Measurements from ENCODE around the gene CAPN6.

Gene CAPN6, protein sequence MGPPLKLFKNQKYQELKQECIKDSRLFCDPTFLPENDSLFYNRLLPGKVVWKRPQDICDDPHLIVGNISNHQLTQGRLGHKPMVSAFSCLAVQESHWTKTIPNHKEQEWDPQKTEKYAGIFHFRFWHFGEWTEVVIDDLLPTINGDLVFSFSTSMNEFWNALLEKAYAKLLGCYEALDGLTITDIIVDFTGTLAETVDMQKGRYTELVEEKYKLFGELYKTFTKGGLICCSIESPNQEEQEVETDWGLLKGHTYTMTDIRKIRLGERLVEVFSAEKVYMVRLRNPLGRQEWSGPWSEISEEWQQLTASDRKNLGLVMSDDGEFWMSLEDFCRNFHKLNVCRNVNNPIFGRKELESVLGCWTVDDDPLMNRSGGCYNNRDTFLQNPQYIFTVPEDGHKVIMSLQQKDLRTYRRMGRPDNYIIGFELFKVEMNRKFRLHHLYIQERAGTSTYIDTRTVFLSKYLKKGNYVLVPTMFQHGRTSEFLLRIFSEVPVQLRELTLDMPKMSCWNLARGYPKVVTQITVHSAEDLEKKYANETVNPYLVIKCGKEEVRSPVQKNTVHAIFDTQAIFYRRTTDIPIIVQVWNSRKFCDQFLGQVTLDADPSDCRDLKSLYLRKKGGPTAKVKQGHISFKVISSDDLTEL

GRCh38 chrX:111270339-111270738 lies at the start of gene CAPN6:
TSS of gene CAPN6 (minus strand) at chrX:111270483. CDS start at chrX:111263936, 6,547 bp downstream.
- no peak within 1 kb of the TSS for H3K4me2 ChIP-seq (ENCODE audit: low read depth, low read length, poor library complexity, severe bottlenecking)
- H3K27me3 ChIP-seq (ENCODE audit: insufficient read depth, low read length, poor library complexity, severe bottlenecking), result no peaks in the 10 kb centered on the region
- no peak within 1 kb of the TSS for H2AFZ ChIP-seq (ENCODE audit: low read length)
- H4K20me1 ChIP-seq (ENCODE audit: insufficient read depth, low read length, poor library complexity, severe bottlenecking), result no peaks in the 10 kb centered on the region
- no peaks in the 10 kb centered on the region for H3K79me2 ChIP-seq (ENCODE audit: insufficient read depth, low read length)
- no peaks in the 10 kb centered on the region for H3K36me3 ChIP-seq (ENCODE audit: insufficient read depth, low read length)
- H3K4me3 ChIP-seq (ENCODE audit: low read length, poor library complexity, severe bottlenecking), result no peak within 1 kb of the TSS
- H3K9me3 ChIP-seq (ENCODE audit: insufficient read depth, low read depth, low read length), result no peaks in the 10 kb centered on the region
- no peaks in the 10 kb centered on the region for H3K4me1 ChIP-seq (ENCODE audit: insufficient read depth, low read length, poor library complexity, severe bottlenecking)
- TF ChIP-seq EZH2phosphoT487 (IDR thresholded peaks at IDR 0.05; ENCODE audit: borderline replicate concordance), result no peak
- TF ChIP-seq, protein P1, sequence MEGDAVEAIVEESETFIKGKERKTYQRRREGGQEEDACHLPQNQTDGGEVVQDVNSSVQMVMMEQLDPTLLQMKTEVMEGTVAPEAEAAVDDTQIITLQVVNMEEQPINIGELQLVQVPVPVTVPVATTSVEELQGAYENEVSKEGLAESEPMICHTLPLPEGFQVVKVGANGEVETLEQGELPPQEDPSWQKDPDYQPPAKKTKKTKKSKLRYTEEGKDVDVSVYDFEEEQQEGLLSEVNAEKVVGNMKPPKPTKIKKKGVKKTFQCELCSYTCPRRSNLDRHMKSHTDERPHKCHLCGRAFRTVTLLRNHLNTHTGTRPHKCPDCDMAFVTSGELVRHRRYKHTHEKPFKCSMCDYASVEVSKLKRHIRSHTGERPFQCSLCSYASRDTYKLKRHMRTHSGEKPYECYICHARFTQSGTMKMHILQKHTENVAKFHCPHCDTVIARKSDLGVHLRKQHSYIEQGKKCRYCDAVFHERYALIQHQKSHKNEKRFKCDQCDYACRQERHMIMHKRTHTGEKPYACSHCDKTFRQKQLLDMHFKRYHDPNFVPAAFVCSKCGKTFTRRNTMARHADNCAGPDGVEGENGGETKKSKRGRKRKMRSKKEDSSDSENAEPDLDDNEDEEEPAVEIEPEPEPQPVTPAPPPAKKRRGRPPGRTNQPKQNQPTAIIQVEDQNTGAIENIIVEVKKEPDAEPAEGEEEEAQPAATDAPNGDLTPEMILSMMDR (conservative IDR thresholded peaks at IDR 0.05; ENCODE audit: low read length), result no peak
- H3K9me2 ChIP-seq (replicated peaks; ENCODE audit: low read depth, low read length), result no peaks in the 10 kb centered on the region
- H3K9ac ChIP-seq (ENCODE audit: low read depth, low read length, poor library complexity, severe bottlenecking), result no peak within 1 kb of the TSS
- H3F3A ChIP-seq (ENCODE audit: low read depth), result no peaks in the 10 kb centered on the region

GRCh38 chrX:111319451-111319850 lies 49.2 kb upstream of the CAPN6 start:
- H3K36me3 ChIP-seq (ENCODE audit: insufficient read depth, low read length), result no peaks in the 10 kb centered on the region
- H4K20me1 ChIP-seq (ENCODE audit: insufficient read depth, low read length, poor library complexity, severe bottlenecking), result no peaks in the 10 kb centered on the region
- no peaks in the 10 kb centered on the region for H3K9me3 ChIP-seq (ENCODE audit: insufficient read depth, low read depth, low read length)
- H3K9me2 ChIP-seq (replicated peaks; ENCODE audit: low read depth, low read length), result no peaks in the 10 kb centered on the region
- H3K79me2 ChIP-seq (ENCODE audit: insufficient read depth, low read length), result no peaks in the 10 kb centered on the region
- TF ChIP-seq, protein P1 (conservative IDR thresholded peaks at IDR 0.05; ENCODE audit: low read length), result no peak
- TF ChIP-seq EZH2phosphoT487 (IDR thresholded peaks at IDR 0.05; ENCODE audit: borderline replicate concordance), result no peak
- H3K27me3 ChIP-seq (ENCODE audit: insufficient read depth, low read length, poor library complexity, severe bottlenecking), result no peaks in the 10 kb centered on the region
- H3F3A ChIP-seq (ENCODE audit: low read depth), result no peaks in the 10 kb centered on the region
- no peak overlapping the region for H3K4me2 ChIP-seq (ENCODE audit: low read depth, low read length, poor library complexity, severe bottlenecking)
- H3K4me1 ChIP-seq (ENCODE audit: insufficient read depth, low read length, poor library complexity, severe bottlenecking), result no peaks in the 10 kb centered on the region
- H3K9ac ChIP-seq (ENCODE audit: low read depth, low read length, poor library complexity, severe bottlenecking), result no peak overlapping the region
- H2AFZ ChIP-seq (ENCODE audit: low read length), result no peak overlapping the region
- no peak overlapping the region for H3K4me3 ChIP-seq (ENCODE audit: low read length, poor library complexity, severe bottlenecking)

DNA sequence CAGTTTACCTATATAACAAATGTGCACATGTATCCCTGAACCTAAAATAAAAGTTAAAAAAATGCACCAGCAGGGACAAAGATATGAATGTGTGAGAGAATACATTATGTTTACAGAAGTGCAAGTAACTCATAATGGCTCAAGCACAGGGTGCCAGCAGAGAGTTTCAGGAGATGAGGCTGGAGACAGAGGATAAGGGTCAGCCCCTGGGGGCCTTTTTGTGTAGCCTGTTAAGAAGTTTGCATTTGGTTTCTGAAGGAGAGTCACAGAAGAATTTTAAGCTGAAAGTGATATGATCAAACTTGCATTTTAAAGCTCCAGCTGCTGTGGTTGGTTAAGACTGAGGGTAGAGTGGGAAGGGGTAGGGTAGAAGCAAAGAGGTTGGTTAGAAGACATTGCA lies 48.6 kb upstream of the CAPN6 start:
- Histone ChIP-seq H2AFZ (ENCODE audit: low read length) (no peak overlapping the region), H3K9ac (ENCODE audit: low read depth, low read length, poor library complexity, severe bottlenecking) (no peak overlapping the region), H3K4me1 (ENCODE audit: insufficient read depth, low read length, poor library complexity, severe bottlenecking) (no peaks in the 10 kb centered on the region), H3K79me2 (ENCODE audit: insufficient read depth, low read length) (no peaks in the 10 kb centered on the region), H3K9me2 (replicated peaks; ENCODE audit: low read depth, low read length) (no peaks in the 10 kb centered on the region), H3K36me3 (ENCODE audit: insufficient read depth, low read length) (no peaks in the 10 kb centered on the region), H4K20me1 (ENCODE audit: insufficient read depth, low read length, poor library complexity, severe bottlenecking) (no peaks in the 10 kb centered on the region), H3K4me3 (ENCODE audit: low read length, poor library complexity, severe bottlenecking) (no peak overlapping the region), H3K9me3 (ENCODE audit: insufficient read depth, low read depth, low read length) (no peaks in the 10 kb centered on the region), H3K27me3 (ENCODE audit: insufficient read depth, low read length, poor library complexity, severe bottlenecking) (no peaks in the 10 kb centered on the region), H3K4me2 (ENCODE audit: low read depth, low read length, poor library complexity, severe bottlenecking) (no peak overlapping the region), H3F3A (ENCODE audit: low read depth) (no peaks in the 10 kb centered on the region)
- TF ChIP-seq EZH2phosphoT487 (IDR thresholded peaks at IDR 0.05; ENCODE audit: borderline replicate concordance), result no peak
- TF ChIP-seq, protein P1 (conservative IDR thresholded peaks at IDR 0.05; ENCODE audit: low read length), result no peak
